Measurements from ENCODE around the gene ZNF579.

ZNF579 gene

GRCh38 chr19:55553217-55554182 is 27.1 kb downstream of the ZNF579 start:
- no peak overlapping the region for H3K4me3 ChIP-seq (ENCODE audit: low read depth in 1 of 2, low read length in 2 of 2)
- H3K36me3 ChIP-seq (ENCODE audit: insufficient read depth, low read length), result no peaks in the 10 kb centered on the region
- no peaks in the 10 kb centered on the region for H3K4me1 ChIP-seq (ENCODE audit: insufficient read depth, low read length)
- peaks cover 0 to 17% of the 10 kb centered on the region in 2 donors for H3K27me3 ChIP-seq (ENCODE audit: control insufficient read depth in 1 of 2, insufficient read depth in 2 of 2, low read length in 2 of 2)
- H3K9me3 ChIP-seq (ENCODE audit: low read length), result no peaks in the 10 kb centered on the region
- H3K27ac ChIP-seq (ENCODE audit: low read depth, low read length), result no peak overlapping the region
- no peak overlapping the region for H3K9ac ChIP-seq (ENCODE audit: low read length)

GRCh38 chr19:55552620-55553019 is 28.0 kb downstream of the ZNF579 start:
- no peak overlapping the region for H3K27ac ChIP-seq (ENCODE audit: low read depth, low read length)
- no peak overlapping the region for H3K4me3 ChIP-seq (ENCODE audit: low read depth in 1 of 2, low read length in 2 of 2)
- H3K36me3 ChIP-seq (ENCODE audit: insufficient read depth, low read length), result no peaks in the 10 kb centered on the region
- H3K27me3 ChIP-seq (ENCODE audit: control insufficient read depth in 1 of 2, insufficient read depth in 2 of 2, low read length in 2 of 2), result peaks cover 0 to 17% of the 10 kb centered on the region in 2 donors
- no peaks in the 10 kb centered on the region for H3K9me3 ChIP-seq (ENCODE audit: low read length)
- H3K9ac ChIP-seq (ENCODE audit: low read length), result no peak overlapping the region
- no peaks in the 10 kb centered on the region for H3K4me1 ChIP-seq (ENCODE audit: insufficient read depth, low read length)

GRCh38 chr19:55552206-55552605 is 28.4 kb downstream of the ZNF579 start:
- Histone ChIP-seq H3K4me3 (ENCODE audit: low read depth in 1 of 2, low read length in 2 of 2) (no peak overlapping the region), H3K9ac (ENCODE audit: low read length) (no peak overlapping the region), H3K27me3 (ENCODE audit: control insufficient read depth in 1 of 2, insufficient read depth in 2 of 2, low read length in 2 of 2) (peaks cover 0 to 19% of the 10 kb centered on the region in 2 donors), H3K4me1 (ENCODE audit: insufficient read depth, low read length) (no peaks in the 10 kb centered on the region), H3K36me3 (ENCODE audit: insufficient read depth, low read length) (no peaks in the 10 kb centered on the region), H3K27ac (ENCODE audit: low read depth, low read length) (no peak overlapping the region), H3K9me3 (ENCODE audit: low read length) (no peaks in the 10 kb centered on the region)

GRCh38 chr19:55550321-55550650 is 30.4 kb downstream of the ZNF579 start:
- Histone ChIP-seq H3K9ac (ENCODE audit: low read length) (no peak overlapping the region), H3K4me3 (ENCODE audit: low read depth in 1 of 2, low read length in 2 of 2) (no peak overlapping the region), H3K36me3 (ENCODE audit: insufficient read depth, low read length) (no peaks in the 10 kb centered on the region), H3K27me3 (ENCODE audit: control insufficient read depth in 1 of 2, insufficient read depth in 2 of 2, low read length in 2 of 2) (peaks cover 0 to 27% of the 10 kb centered on the region in 2 donors), H3K27ac (ENCODE audit: low read depth, low read length) (no peak overlapping the region), H3K9me3 (ENCODE audit: low read length) (no peaks in the 10 kb centered on the region), H3K4me1 (ENCODE audit: insufficient read depth, low read length) (no peaks in the 10 kb centered on the region)

GRCh38 chr19:55549500-55550320 is 30.9 kb downstream of the ZNF579 start:
- H3K36me3 ChIP-seq (ENCODE audit: insufficient read depth, low read length), result no peaks in the 10 kb centered on the region
- no peak overlapping the region for H3K27ac ChIP-seq (ENCODE audit: low read depth, low read length)
- H3K4me3 ChIP-seq (ENCODE audit: low read depth in 1 of 2, low read length in 2 of 2), result no peak overlapping the region
- H3K4me1 ChIP-seq (ENCODE audit: insufficient read depth, low read length), result no peaks in the 10 kb centered on the region
- no peak overlapping the region for H3K9ac ChIP-seq (ENCODE audit: low read length)
- H3K9me3 ChIP-seq (ENCODE audit: low read length), result no peaks in the 10 kb centered on the region
- peaks cover 0 to 30% of the 10 kb centered on the region in 2 donors for H3K27me3 ChIP-seq (ENCODE audit: control insufficient read depth in 1 of 2, insufficient read depth in 2 of 2, low read length in 2 of 2)

GRCh38 chr19:55546822-55547614 is 33.6 kb downstream of the ZNF579 start:
- no peak overlapping the region for H3K27ac ChIP-seq (ENCODE audit: low read depth, low read length)
- H3K9me3 ChIP-seq (ENCODE audit: low read length), result no peaks in the 10 kb centered on the region
- peaks cover 0 to 37% of the 10 kb centered on the region in 2 donors for H3K27me3 ChIP-seq (ENCODE audit: control insufficient read depth in 1 of 2, insufficient read depth in 2 of 2, low read length in 2 of 2)

DNA sequence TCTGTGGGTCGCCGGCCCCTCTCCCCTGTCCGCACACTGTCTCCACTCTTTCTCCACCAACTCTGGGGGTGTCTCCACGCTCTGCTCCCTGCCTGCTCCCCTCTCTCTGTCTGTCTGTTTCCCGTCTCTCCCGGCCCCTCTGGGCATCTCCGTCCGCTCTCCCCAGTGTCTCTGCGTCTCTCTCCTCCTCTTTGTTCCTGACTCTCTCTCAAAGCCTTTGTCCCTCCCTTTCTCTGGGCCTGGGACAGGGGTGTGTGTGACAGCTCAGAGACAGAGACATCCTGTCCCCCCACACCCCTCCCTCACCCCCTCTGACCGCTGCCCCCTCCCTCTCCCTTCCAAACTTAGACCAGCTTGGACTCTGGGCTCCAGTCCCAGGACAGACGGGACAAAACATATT is 34.6 kb downstream of the ZNF579 start:
- H3K4me3 ChIP-seq (ENCODE audit: low read depth in 1 of 2, low read length in 2 of 2), result no peak overlapping the region
- H3K4me1 ChIP-seq (ENCODE audit: insufficient read depth, low read length), result no peaks in the 10 kb centered on the region
- no peaks in the 10 kb centered on the region for H3K36me3 ChIP-seq (ENCODE audit: insufficient read depth, low read length)
- H3K9me3 ChIP-seq (ENCODE audit: low read length), result no peaks in the 10 kb centered on the region
- no peak overlapping the region for H3K9ac ChIP-seq (ENCODE audit: low read length)
- peaks cover 0 to 30% of the 10 kb centered on the region in 2 donors for H3K27me3 ChIP-seq (ENCODE audit: control insufficient read depth in 1 of 2, insufficient read depth in 2 of 2, low read length in 2 of 2)
- H3K27ac ChIP-seq (ENCODE audit: low read depth, low read length), result no peak overlapping the region

More at GRCh38 chr19:55546822-55547614, 33.6 kb downstream of the ZNF579 start:
- H3K36me3 ChIP-seq (ENCODE audit: insufficient read depth, low read length), result no peaks in the 10 kb centered on the region
- no peak overlapping the region for H3K9ac ChIP-seq (ENCODE audit: low read length)
- H3K4me3 ChIP-seq (ENCODE audit: low read depth in 1 of 2, low read length in 2 of 2), result no peak overlapping the region
- H3K4me1 ChIP-seq (ENCODE audit: insufficient read depth, low read length), result no peaks in the 10 kb centered on the region

- Histone ChIP-seq H3K36me3 (ENCODE audit: insufficient read depth, low read length) (no peaks in the 10 kb centered on the region), H3K9me3 (ENCODE audit: low read length) (no peaks in the 10 kb centered on the region), H3K27ac (ENCODE audit: low read depth, low read length) (no peak within 1 kb of the TSS), H3K9ac (ENCODE audit: low read length) (no peak within 1 kb of the TSS), H3K4me3 (ENCODE audit: low read depth in 1 of 2, low read length in 2 of 2) (no peak within 1 kb of the TSS), H3K4me1 (ENCODE audit: insufficient read depth, low read length) (no peaks in the 10 kb centered on the region), H3K27me3 (ENCODE audit: control insufficient read depth in 1 of 2, insufficient read depth in 2 of 2, low read length in 2 of 2) (peaks cover 0 to 27% of the 10 kb centered on the region in 2 donors)
These were observed 35.2 kb downstream of the ZNF579 start, which contains the start of gene SBK3 for GRCh38 chr19:55545443-55545842. TSS of gene SBK3 (minus strand) at chr19:55545543. CDS start at chr19:55545543, 0 bp downstream.

GRCh38 chr19:55544776-55545439 is 35.7 kb downstream of the ZNF579 start:
- peaks cover 0 to 23% of the 10 kb centered on the region in 2 donors for H3K27me3 ChIP-seq (ENCODE audit: control insufficient read depth in 1 of 2, insufficient read depth in 2 of 2, low read length in 2 of 2)
- H3K9ac ChIP-seq (ENCODE audit: low read length), result no peak overlapping the region
- no peak overlapping the region for H3K4me3 ChIP-seq (ENCODE audit: low read depth in 1 of 2, low read length in 2 of 2)
- H3K9me3 ChIP-seq (ENCODE audit: low read length), result no peaks in the 10 kb centered on the region
- H3K27ac ChIP-seq (ENCODE audit: low read depth, low read length), result no peak overlapping the region
- H3K36me3 ChIP-seq (ENCODE audit: insufficient read depth, low read length), result no peaks in the 10 kb centered on the region
- no peaks in the 10 kb centered on the region for H3K4me1 ChIP-seq (ENCODE audit: insufficient read depth, low read length)

- no peak overlapping the region for H3K9ac ChIP-seq (ENCODE audit: low read length)
- no peaks in the 10 kb centered on the region for H3K9me3 ChIP-seq (ENCODE audit: low read length)
- H3K27me3 ChIP-seq (ENCODE audit: control insufficient read depth in 1 of 2, insufficient read depth in 2 of 2, low read length in 2 of 2), result peaks cover 0 to 23% of the 10 kb centered on the region in 2 donors
- H3K4me1 ChIP-seq (ENCODE audit: insufficient read depth, low read length), result no peaks in the 10 kb centered on the region
- no peaks in the 10 kb centered on the region for H3K36me3 ChIP-seq (ENCODE audit: insufficient read depth, low read length)
- no peak overlapping the region for H3K4me3 ChIP-seq (ENCODE audit: low read depth in 1 of 2, low read length in 2 of 2)
- no peak overlapping the region for H3K27ac ChIP-seq (ENCODE audit: low read depth, low read length)
These were observed 36.6 kb downstream of the ZNF579 start for GRCh38 chr19:55544014-55544413.
